Endometrial microvascular endothelial cells (primary cell): ENCODE measurements around the gene FJX1. TPM values are rescaled to one million over a fixed set of nuclear protein-coding genes. Genes with fewer than 3 reads are reported as not detected.
"Not testable (repeated sequence)": the region's sequence is repeated elsewhere in the genome, so short reads cannot be mapped to it uniquely, and the experiment has no call there.

Source experiments
- in situ Hi-C: cut with HindIII; loops from 2 replicates; pipeline ENCODE4 v1.10.0; 2017; ENCODE audit warnings: low sequenced_read_pairs, low pct_unique_long_range_greater_than_20kb; ENCODE audit errors: inconsistent ontology term
- total RNA-seq: library from RNA; depleted of rRNA; stranded (reverse); fragments of >200 nt; gene quantifications from one replicate; pipeline ENCODE4 v1.2.3, GENCODE V29; 2015; ENCODE audit errors: inconsistent ontology term

FJX1 gene
- total RNA-seq, 1 donor from 2014 or later, result 58.8 TPM

- in situ Hi-C loops, result loop anchor here (25.0 kb wide), 1 partner anchor 514 kb away; no protein-coding TSS in a partner anchor
Observed at GRCh38 chr11:35623621-35624168, 5.4 kb downstream of the FJX1 start.

GRCh38 chr11:35624316-35624715 lies 6.1 kb downstream of the FJX1 start:
- in situ Hi-C loops, result loop anchor here (25.0 kb wide), 1 partner anchor 513 kb away; no protein-coding TSS in a partner anchor

GRCh38 chr11:35624781-35625180 lies 6.5 kb downstream of the FJX1 start:
- in situ Hi-C loops, result loop anchor here (25.0 kb wide), 2 partner anchors 188 to 513 kb away; no protein-coding TSS in a partner anchor

- in situ Hi-C loops, result loop anchor here (25.0 kb wide), 1 partner anchor 186 kb away; no protein-coding TSS in a partner anchor
Observed at GRCh38 chr11:35626501-35626900, 8.2 kb downstream of the FJX1 start.

GRCh38 chr11:35629511-35629910 lies 11.3 kb downstream of the FJX1 start:
- in situ Hi-C loops, result loop anchor here (25.0 kb wide), 1 partner anchor 183 kb away; no protein-coding TSS in a partner anchor

GRCh38 chr11:35629914-35630313 lies 11.7 kb downstream of the FJX1 start:
- in situ Hi-C loops, result loop anchor here (25.0 kb wide), 1 partner anchor 182 kb away; no protein-coding TSS in a partner anchor

GRCh38 chr11:35631891-35632290 lies 13.6 kb downstream of the FJX1 start:
- in situ Hi-C loops, result loop anchor here (25.0 kb wide), 1 partner anchor 180 kb away; no protein-coding TSS in a partner anchor

GRCh38 chr11:35632301-35632700 lies 14.0 kb downstream of the FJX1 start:
- in situ Hi-C loops, result loop anchor here (25.0 kb wide), 1 partner anchor 180 kb away; no protein-coding TSS in a partner anchor

GRCh38 chr11:35633827-35634423 lies 15.7 kb downstream of the FJX1 start:
- in situ Hi-C loops, result loop anchor here (25.0 kb wide), 1 partner anchor 178 kb away; no protein-coding TSS in a partner anchor

- in situ Hi-C loops, result loop anchor here (25.0 kb wide), 1 partner anchor 176 kb away; no protein-coding TSS in a partner anchor
Observed at GRCh38 chr11:35635933-35636332, 17.7 kb downstream of the FJX1 start.

GRCh38 chr11:35639591-35640179 lies 21.4 kb downstream of the FJX1 start:
- in situ Hi-C loops, result loop anchor here (25.0 kb wide), 1 partner anchor 173 kb away; no protein-coding TSS in a partner anchor

GRCh38 chr11:35641171-35641897 lies 23.1 kb downstream of the FJX1 start:
- in situ Hi-C loops, result loop anchor here (25.0 kb wide), 1 partner anchor 171 kb away; no protein-coding TSS in a partner anchor

GRCh38 chr11:35641964-35642363 lies 23.7 kb downstream of the FJX1 start:
- in situ Hi-C loops, result loop anchor here (25.0 kb wide), 1 partner anchor 170 kb away; no protein-coding TSS in a partner anchor

GRCh38 chr11:35647421-35648093 lies 29.3 kb downstream of the FJX1 start:
- in situ Hi-C loops, result loop anchor here (25.0 kb wide), 1 partner anchor 165 kb away; no protein-coding TSS in a partner anchor

GRCh38 chr11:35650006-35650405 lies 31.7 kb downstream of the FJX1 start:
- in situ Hi-C loops, result no loop called here

GRCh38 chr11:35650467-35650866 lies 32.2 kb downstream of the FJX1 start:
- in situ Hi-C loops, result no loop called here

GRCh38 chr11:35651263-35651662 lies 33.0 kb downstream of the FJX1 start:
- in situ Hi-C loops, result no loop called here

- in situ Hi-C loops, result not testable (repeated sequence)
Observed at GRCh38 chr11:35652786-35653185, 34.5 kb downstream of the FJX1 start.
